Endothelial cell of umbilical vein (primary cell): ENCODE results near the gene IP6K2. TPM values are rescaled to one million over a fixed set of nuclear protein-coding genes. Genes with fewer than 3 reads are reported as not detected.

Source experiments
- BruUV-seq: library from RNA; stranded (reverse); fragments of 400-500 nt; replicated peaks from 2 replicates; lab custom pipeline; 2021; lab: Mats Ljungman, UMichigan
- CTCF ChIA-PET: fragments of 300-600, 350-600 bp; sonication (Branson Sonifier 250); formaldehyde crosslinking; loops from one replicate; lab custom pipeline; 2021; ENCODE audit warnings: antibody characterized with exemption, inconsistent platforms; lab: Charles Lee
- POLR2A ChIA-PET: fragments of 300-600, 350-600 bp; sonication (Branson Sonifier 250); formaldehyde crosslinking; loops from one replicate; lab custom pipeline; 2021; ENCODE audit warnings: antibody characterized with exemption, inconsistent platforms; lab: Charles Lee
- DNase-seq: peaks from one replicate; pipeline ENCODE4 v3.0.0-alpha.2; 2011; ENCODE audit warnings: low read depth, low spot score
- FAIRE-seq: peaks from 2 replicates; lab custom pipeline; 2011; peaks lifted over from hg19 to GRCh38; lab: Jason Lieb, UNC
- H2AFZ ChIP-seq: 2 replicates; pipeline ENCODE4 v1.6.0; 2012; ENCODE audit warnings: low read depth, low read length, control low read depth, inconsistent platforms
- H3K27ac ChIP-seq: 2 replicates; pipeline ENCODE4 v1.5.1; 2011; ENCODE audit warnings: low read depth, mild to moderate bottlenecking, control low read depth, low read length, moderate library complexity; ENCODE audit not compliant: insufficient read depth
- H3K27me3 ChIP-seq, 2 experiments: 2 replicates each; pipeline versions ENCODE4 v1.6.0 to v1.6.1; 2011; ENCODE audit warnings: low read length in 2 of 2, mixed read lengths in 1 of 2; ENCODE audit not compliant: control insufficient read depth in 2 of 2, insufficient read depth in 2 of 2
- H3K36me3 ChIP-seq, 2 experiments: 2 replicates in 1 of 2; 3 replicates in 1 of 2; pipeline ENCODE4 v1.5.1; 2011; ENCODE audit warnings: low read length in 2 of 2, mild to moderate bottlenecking in 1 of 2, moderate library complexity in 1 of 2; ENCODE audit not compliant: control insufficient read depth in 2 of 2, insufficient read depth in 2 of 2; ENCODE audit errors: extremely low read depth in 1 of 2
- H3K4me1 ChIP-seq: 3 replicates; pipeline ENCODE4 v1.5.1; 2011; ENCODE audit warnings: mild to moderate bottlenecking, low read length; ENCODE audit not compliant: control insufficient read depth, insufficient read depth; ENCODE audit errors: extremely low read depth
- H3K4me2 ChIP-seq: 2 replicates; pipeline ENCODE4 v1.6.1; 2011; ENCODE audit warnings: low read length, control low read depth, mixed read lengths; ENCODE audit not compliant: insufficient read depth
- H3K4me3 ChIP-seq, 3 experiments: fragments of 200-600 bp in 1 of 3; sonication (generic), shearing (Covaris generic) in 1 of 3; replicated peaks in 1 of 3; 2 replicates each; pipeline ENCODE4 v1.5.1; 2011 to 2016; ENCODE audit warnings: control low read depth in 3 of 3, low read length in 3 of 3, mild to moderate bottlenecking in 2 of 3, inconsistent platforms in 1 of 3, low read depth in 1 of 3, moderate library complexity in 1 of 3; ENCODE audit not compliant: insufficient read depth in 1 of 3
- H3K79me2 ChIP-seq: 2 replicates; pipeline ENCODE4 v1.6.0; 2012; ENCODE audit warnings: low read length, inconsistent platforms; ENCODE audit not compliant: control insufficient read depth, insufficient read depth
- H3K9ac ChIP-seq: replicated peaks from 2 replicates; pipeline ENCODE3; 2011; ENCODE audit warnings: low read length, control low read depth; ENCODE audit not compliant: insufficient read depth; ENCODE audit errors: extremely low read depth
- H3K9me1 ChIP-seq: replicated peaks from 3 replicates; pipeline ENCODE4 v1.6.0; 2011; ENCODE audit warnings: mild to moderate bottlenecking, low read length; ENCODE audit not compliant: control insufficient read depth, insufficient read depth; ENCODE audit errors: extremely low read depth
- H3K9me3 ChIP-seq: replicated peaks from 2 replicates; pipeline ENCODE4 v1.5.1; 2012; ENCODE audit warnings: low read length, inconsistent platforms; ENCODE audit not compliant: control insufficient read depth, insufficient read depth
- H4K20me1 ChIP-seq: replicated peaks from 2 replicates; pipeline ENCODE3; 2011; ENCODE audit warnings: mild to moderate bottlenecking, low read length; ENCODE audit not compliant: control insufficient read depth, insufficient read depth; ENCODE audit errors: extremely low read depth
- EZH2 ChIP-seq: IDR thresholded peaks from 2 replicates; pipeline ENCODE4 v1.6.1; 2012; ENCODE audit warnings: borderline replicate concordance, low read depth, mild to moderate bottlenecking, moderate library complexity, low read length, inconsistent platforms; ENCODE audit not compliant: severe bottlenecking
- FOS ChIP-seq: IDR thresholded peaks from 2 replicates; pipeline ENCODE4 v1.6.1; 2011; ENCODE audit warnings: mild to moderate bottlenecking, low read length, moderate library complexity, borderline replicate concordance; ENCODE audit not compliant: insufficient read depth
- GATA2 ChIP-seq: IDR thresholded peaks from 2 replicates; pipeline ENCODE4 v1.7.0; 2011; ENCODE audit warnings: low read depth, mild to moderate bottlenecking, moderate library complexity, mixed read lengths, low read length; ENCODE audit not compliant: insufficient read length, insufficient read depth
- JUN ChIP-seq: IDR thresholded peaks from 2 replicates; pipeline ENCODE4 v1.6.1; 2011; ENCODE audit warnings: borderline replicate concordance, low read depth; ENCODE audit not compliant: insufficient read length, insufficient read depth
- MYC ChIP-seq: IDR thresholded peaks from one replicate; pipeline ENCODE4 v1.6.1; 2011; ENCODE audit warnings: mild to moderate bottlenecking, low read depth, low read length
- POLR2A ChIP-seq: IDR thresholded peaks from 2 replicates; pipeline ENCODE4 v1.6.1; 2012; ENCODE audit warnings: low read depth, mild to moderate bottlenecking, control low read depth, low read length
- POLR2AphosphoS5 ChIP-seq: IDR thresholded peaks from 2 replicates; pipeline ENCODE4 v1.6.1; 2012; ENCODE audit warnings: low read depth, mild to moderate bottlenecking, control low read depth, low read length, moderate library complexity; ENCODE audit not compliant: insufficient read depth
- dilution Hi-C: fragments of 300-500 bp; cut with MboI; formaldehyde crosslinking; loops from one replicate; pipeline ENCODE4 v1.15.0; 2019; ENCODE audit warnings: low sequenced_read_pairs; ENCODE audit not compliant: extremely low pct_ligation_motif_present
- intact Hi-C: fragments of 100-400 bp; cut with micrococcal nuclease; formaldehyde crosslinking; loops from one replicate; pipeline ENCODE4 v1.10.0; 2022
- polyA plus RNA-seq, 4 experiments: library from polyadenylated mRNA; depleted of rRNA in 3 of 4; stranded (reverse) in 3 of 4; unstranded in 1 of 4; fragments of >200 nt; gene quantifications; 2 replicates each; pipeline versions ENCODE4 v1.2.1 to v1.2.3, GENCODE V29; 2011 to 2012; ENCODE audit warnings: missing spikeins in 1 of 4
- total RNA-seq: library from RNA; stranded (reverse); gene quantifications from 2 replicates; pipeline ENCODE4 v1.2.3, GENCODE V29; 2021
- TF ChIP-seq, protein P1 (sequence below), 2 donors: IDR thresholded peaks; 1 replicate in 1 of 2; 2 replicates in 1 of 2; pipeline ENCODE4 v1.5.1; 2011; ENCODE audit warnings: low read length in 2 of 2, mild to moderate bottlenecking in 2 of 2, moderate library complexity in 2 of 2, control low read depth in 1 of 2, inconsistent platforms in 1 of 2, low read depth in 1 of 2; ENCODE audit not compliant: insufficient read depth in 1 of 2; ENCODE audit errors: extremely low read depth in 1 of 2
- TF ChIP-seq, protein P2 (sequence below): IDR thresholded peaks from 2 replicates; pipeline ENCODE4 v1.6.1; 2011; ENCODE audit not compliant: insufficient read depth, insufficient read length

Gene IP6K2
- total and polyA plus RNA-seq, 2 donors (not counting 3 experiments of a cell fraction or from before 2014, with no cell fraction given) = 81.8 to 143 TPM

DNA sequence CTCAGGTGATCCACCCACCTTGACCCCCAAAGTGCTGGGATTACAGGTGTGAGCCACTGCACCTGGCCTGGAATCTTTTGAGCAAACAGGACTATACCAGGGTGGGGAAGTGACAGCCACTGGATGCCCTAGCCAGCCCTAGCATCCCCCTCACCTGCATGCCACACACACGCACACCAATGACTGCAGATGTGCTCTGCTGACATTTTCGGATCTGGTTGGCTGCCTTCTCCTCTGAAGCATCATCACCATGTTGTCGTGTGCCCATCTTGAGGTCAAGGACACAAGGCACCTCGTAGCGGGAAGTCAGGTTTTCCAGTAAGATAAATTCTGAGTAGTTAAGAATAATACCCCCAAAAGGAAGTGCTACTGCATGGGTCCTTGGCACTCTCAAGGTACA lies 27.6 kb downstream of the IP6K2 start:
- FAIRE-seq = no peak

More for the DNA sequence above, 27.6 kb downstream of the IP6K2 start:
- no peaks in the 10 kb centered on the region for H3K9me1 ChIP-seq
- H3K27me3 ChIP-seq = no peaks in the 10 kb centered on the region
- H3K27ac ChIP-seq = no peak overlapping the region
- peaks cover 4% of the 10 kb centered on the region for H4K20me1 ChIP-seq
- no peak overlapping the region for H3K4me3 ChIP-seq
- dilution Hi-C loops = no loop called here
- no peaks in the 10 kb centered on the region for H3K9me3 ChIP-seq
- H3K36me3 ChIP-seq = peaks cover 28 to 55% of the 10 kb centered on the region in 2 experiments
- BruUV-seq = no TSS peak
- no peak for TF ChIP-seq MYC
- no peak for TF ChIP-seq EZH2
- no peak for TF ChIP-seq FOS
- TF ChIP-seq, protein P1, sequence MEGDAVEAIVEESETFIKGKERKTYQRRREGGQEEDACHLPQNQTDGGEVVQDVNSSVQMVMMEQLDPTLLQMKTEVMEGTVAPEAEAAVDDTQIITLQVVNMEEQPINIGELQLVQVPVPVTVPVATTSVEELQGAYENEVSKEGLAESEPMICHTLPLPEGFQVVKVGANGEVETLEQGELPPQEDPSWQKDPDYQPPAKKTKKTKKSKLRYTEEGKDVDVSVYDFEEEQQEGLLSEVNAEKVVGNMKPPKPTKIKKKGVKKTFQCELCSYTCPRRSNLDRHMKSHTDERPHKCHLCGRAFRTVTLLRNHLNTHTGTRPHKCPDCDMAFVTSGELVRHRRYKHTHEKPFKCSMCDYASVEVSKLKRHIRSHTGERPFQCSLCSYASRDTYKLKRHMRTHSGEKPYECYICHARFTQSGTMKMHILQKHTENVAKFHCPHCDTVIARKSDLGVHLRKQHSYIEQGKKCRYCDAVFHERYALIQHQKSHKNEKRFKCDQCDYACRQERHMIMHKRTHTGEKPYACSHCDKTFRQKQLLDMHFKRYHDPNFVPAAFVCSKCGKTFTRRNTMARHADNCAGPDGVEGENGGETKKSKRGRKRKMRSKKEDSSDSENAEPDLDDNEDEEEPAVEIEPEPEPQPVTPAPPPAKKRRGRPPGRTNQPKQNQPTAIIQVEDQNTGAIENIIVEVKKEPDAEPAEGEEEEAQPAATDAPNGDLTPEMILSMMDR (IDR thresholded peaks at IDR 0.05; ENCODE audit: extremely low read depth in 1 of 2, insufficient read depth in 1 of 2, low read depth in 1 of 2, low read length in 2 of 2) = no peak
- no peak for TF ChIP-seq GATA2
- TF ChIP-seq POLR2AphosphoS5 = no peak
- TF ChIP-seq JUN = no peak
- no peak for TF ChIP-seq POLR2A
- TF ChIP-seq, protein P2, sequence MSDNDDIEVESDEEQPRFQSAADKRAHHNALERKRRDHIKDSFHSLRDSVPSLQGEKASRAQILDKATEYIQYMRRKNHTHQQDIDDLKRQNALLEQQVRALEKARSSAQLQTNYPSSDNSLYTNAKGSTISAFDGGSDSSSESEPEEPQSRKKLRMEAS = no peak
- no peak overlapping the region for H2AFZ ChIP-seq
- no peak overlapping the region for H3K9ac ChIP-seq
- ChIA-PET POLR2A (no interaction called here), CTCF (no interaction called here)
- H3K79me2 ChIP-seq = peaks cover 17% of the 10 kb centered on the region
- peaks cover 14% of the 10 kb centered on the region for H3K4me1 ChIP-seq
- intact Hi-C loops = no loop called here
- H3K4me2 ChIP-seq = no peak overlapping the region
- DNase-seq = no peak
